DMS 273 (cell line): Measurements from ENCODE around the gene SLCO3A1.

Experiments used
- DNase-seq: peaks from one replicate; lab custom pipeline; 2025; ENCODE audit not compliant: unreplicated experiment; lab: John Stamatoyannopoulos, UW

The SLCO3A1 gene

DNA sequence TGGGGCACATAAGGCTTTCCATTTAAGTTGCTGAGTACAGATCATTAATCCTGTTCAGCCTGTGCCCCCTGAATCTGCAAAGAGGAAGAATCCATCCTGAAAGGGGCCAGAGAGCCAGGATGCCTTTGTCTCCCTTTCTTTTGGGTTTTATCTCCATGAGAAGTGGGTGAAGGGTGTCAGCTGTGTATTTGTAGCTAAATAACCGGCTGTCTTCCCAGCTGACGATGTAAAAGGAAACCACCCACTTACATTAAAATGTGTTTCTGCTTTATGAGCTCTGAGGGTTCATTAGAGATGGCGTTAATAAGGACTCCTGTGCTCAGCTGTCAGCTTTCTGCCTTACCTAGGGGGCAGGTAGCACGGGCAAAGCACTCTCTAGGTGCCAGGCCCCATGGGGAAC lies 83.4 kb downstream of the SLCO3A1 start:
- DNase-seq, result peak; percentile 36

DNA sequence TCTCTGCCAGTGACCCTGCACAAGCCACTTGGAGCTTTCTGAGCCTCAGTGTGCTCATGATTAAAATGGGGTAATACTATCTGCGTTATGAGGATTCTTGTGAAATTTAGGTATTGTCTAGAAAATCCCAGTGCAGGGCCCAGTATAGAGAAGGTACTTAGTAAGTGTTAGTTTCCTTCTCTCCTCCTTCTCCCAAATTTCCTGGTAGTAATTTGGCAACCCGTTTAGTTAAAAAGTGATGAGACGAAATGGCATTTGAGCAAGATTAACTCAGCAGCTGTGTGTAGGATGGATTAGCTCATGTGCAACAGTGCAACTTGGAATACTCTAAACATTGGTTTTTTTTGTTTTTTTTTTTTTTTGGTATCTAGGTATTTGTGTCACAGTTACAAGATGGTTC lies 84.6 kb downstream of the SLCO3A1 start:
- no peak for DNase-seq

DNA sequence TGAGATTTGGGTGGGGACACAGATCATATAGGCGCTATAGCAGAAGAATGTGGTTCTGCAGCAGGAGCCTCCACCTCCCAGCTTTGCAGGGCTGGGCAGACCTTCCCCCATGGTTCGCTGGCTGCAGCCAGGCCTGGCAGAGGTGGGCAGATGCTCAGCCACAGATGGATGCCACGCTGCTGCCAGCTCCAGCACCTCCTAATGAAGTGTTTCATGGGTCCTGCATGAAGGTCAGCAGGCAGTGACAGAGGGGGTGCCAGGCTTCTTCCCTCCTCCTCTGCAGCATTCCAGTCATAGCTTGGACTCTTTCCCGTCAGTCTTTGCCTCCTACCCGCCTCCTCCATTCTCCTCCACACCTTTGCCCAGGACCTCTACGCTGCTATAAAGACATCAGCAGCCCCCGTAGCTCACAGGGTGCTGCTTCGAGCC lies 85.9 kb downstream of the SLCO3A1 start:
- DNase-seq, result no peak

DNA sequence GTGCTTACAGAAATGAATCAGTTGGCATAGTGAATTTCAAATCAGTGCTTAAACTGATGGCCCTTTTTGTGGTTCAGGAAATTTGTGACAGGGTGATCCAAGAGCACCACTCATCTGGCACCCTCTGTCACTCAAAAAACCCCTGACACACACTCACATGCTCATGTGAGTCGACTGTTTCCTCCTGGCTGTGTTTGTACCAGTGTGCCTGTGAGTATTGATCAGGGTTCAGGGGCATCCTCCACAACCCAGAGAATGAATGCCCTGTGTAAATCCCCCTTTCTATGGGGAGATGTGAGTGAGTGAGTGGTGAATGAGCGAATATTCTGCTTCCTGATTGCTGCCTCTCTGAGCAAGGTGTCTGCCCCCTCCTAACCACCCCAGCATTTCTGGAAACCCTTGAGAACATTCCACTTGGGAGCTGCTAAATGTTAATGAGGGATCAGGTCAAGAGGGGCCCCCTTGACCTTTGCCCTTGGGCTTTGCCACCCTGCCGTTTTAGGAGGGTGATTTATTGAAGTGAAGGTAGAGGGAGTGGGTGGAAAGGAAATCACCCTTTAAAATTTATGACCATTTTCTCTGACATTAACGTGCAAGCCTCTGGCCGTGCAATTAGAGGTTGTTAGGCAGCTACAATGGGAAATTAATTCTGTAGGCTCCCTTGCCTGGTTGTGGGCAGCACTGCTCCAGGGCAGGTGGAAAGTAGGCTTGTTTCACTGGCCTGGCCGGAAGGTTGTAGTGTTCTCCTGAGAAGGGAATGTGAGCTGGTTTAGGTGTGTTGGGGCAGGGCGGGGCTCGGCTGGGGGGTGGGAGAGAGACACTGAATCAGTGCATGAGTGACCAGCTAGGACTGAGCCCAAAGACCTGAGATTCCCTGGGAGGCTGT lies 87.2 kb downstream of the SLCO3A1 start:
- no peak for DNase-seq

GRCh38 chr15:91941871-91942658 lies 88.6 kb downstream of the SLCO3A1 start:
- DNase-seq, result no peak

DNA sequence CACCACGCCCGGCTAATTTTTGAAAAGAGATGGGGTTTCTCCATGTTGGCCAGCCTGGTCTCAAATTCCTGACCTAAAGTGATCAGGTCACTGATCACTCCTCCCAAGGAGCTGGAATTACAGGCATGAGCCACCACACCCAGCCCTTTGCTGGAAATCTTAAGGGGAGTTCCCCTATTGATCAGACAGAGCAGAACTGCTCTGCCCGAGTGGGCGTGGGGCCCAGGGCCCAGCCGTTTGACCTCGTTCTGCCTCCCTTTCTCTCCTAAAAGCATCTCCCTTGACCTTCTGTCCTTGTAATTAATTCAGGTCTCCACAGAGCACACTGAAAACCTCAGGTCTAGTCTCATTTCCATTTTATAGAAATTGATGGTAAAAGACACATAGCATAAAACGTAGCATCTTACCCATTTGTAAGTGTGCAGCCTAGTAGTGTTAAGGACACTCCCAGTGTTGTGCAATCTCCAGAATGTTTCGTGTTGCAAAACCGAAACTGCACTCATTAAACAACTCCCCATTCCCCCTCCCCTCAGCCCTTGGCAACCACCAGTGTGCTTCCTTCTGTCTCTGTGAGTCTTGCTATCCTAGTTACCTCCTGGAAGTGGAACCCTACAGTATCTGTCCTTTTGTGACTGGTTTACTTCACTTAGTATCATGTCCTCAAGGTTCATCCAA lies 89.3 kb downstream of the SLCO3A1 start:
- peak; percentile 80 for DNase-seq

DNA sequence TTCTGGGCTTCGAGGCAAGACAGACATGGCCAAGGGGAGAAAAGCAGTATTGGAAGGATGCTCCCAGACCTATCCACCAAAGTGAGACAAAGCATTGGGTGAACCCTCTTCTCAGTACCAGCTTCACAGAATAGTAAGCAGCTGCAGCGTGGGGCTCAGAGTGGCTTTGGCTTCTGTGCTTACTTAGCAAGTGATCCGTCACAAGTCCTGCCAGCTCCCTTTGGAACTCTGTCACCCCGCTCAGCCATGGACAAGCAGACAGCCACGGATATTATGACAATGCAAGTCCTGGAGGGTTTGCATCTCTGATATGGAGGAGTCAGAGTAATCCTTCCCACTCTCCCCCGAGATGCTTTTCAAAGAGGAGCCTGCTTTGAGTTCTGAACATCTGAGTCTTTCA lies 90.8 kb downstream of the SLCO3A1 start:
- DNase-seq, result no peak

GRCh38 chr15:91945385-91945784 lies 91.9 kb downstream of the SLCO3A1 start:
- DNase-seq, result no peak

DNA sequence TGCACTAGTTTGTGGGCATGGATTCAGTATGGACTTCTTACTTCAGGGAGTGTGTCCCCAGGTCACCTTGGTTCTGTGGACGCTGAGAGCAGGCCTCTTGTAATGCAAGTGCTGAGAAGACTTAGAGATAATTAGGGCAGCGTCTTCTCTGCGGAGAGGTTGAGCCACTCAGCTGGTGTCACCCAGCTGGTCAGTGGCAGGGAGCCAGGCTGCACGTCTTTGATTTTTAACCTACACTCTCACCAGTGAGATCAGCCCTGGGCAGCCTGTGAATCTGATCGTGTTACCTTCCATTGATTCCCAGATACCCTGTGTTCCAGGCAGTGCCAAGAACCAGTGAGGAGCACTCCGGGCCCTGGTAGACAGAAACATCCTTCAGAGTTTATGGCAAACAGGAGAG lies 92.6 kb downstream of the SLCO3A1 start:
- DNase-seq, result peak; percentile 24

GRCh38 chr15:91946581-91947292 lies 93.2 kb downstream of the SLCO3A1 start:
- no peak for DNase-seq

DNA sequence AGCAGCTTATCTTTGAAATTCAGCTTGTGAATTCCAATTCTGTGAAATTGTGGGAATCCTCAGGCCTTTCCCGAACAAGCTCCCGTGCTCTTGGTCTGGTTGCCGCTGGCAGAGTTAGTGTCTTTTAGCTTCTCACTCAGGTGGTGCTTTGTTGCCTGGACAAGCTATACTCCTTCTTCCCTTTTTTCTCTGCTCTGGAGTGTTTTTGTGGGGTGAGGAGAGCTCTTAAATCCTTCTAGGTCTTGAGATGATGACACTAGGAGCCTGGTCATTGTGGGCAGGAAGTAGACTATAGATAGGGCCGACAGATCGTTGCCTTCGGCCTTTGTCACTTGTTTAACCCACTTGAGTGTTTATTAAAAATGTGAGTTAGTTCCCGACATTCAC lies 93.8 kb downstream of the SLCO3A1 start:
- DNase-seq, result no peak

DNA sequence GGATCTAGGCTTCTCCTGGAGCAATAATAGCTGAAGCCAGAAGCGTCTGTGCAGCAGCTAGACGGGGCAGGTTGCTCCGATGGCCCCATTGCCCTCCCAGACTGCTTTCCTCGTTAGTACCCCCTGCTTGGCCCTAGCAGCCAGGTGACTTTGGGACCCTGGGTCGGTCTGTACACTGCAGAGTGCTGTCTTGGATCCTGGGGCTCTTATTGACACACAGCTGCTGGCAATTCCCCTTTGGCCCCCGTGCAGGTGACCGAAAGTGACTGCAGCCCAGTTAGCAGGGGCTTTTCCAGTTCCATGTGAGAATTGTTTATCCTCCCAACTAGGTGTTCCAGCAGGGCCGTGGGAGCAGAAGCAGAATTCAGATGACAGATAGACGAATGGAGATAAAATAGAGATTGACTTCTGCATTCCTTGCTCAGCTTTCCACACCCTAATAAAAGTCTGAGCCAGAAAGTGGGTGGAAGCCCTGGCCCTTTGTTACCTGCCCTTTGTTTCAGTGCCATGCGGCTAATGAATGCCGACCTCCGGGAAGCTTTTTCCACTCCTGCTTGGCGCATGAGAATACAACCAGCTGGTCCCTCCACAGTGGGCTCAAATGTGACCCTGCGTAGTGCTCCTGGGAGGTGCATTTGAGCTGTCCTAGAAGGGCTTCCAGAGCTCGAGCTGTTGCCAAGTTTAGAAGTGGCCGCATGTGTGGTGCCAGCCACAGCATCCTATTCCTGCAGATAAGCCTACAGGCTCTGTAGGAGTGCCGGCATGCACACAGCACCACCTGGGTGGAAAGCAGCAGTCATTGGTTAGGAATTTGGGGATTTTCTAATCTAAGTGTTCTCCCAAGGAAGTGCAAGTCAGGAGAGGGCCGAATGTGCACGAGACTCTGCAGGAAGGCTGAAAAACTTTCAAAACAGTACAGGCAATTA lies 94.4 kb downstream of the SLCO3A1 start:
- DNase-seq, result no peak

DNA sequence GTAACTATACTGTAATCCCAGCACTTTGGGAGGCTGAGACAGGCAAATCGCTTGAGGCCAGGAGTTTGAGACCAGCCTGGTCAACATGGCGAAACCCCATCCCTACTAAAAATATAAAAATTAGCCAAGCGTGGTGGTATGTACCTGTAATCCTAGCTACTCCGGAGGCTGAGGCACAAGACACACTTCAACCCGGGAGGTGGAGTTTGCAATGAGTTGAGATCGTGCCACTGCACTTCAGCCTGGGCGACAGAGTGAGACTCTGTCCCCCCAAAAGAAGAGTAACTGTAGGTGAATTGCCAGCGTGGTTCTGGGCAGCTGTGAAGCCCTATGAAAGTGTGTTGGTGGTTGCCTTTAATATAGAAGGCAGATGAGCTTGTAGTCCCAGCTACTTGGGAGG lies 95.9 kb downstream of the SLCO3A1 start:
- no peak for DNase-seq

DNA sequence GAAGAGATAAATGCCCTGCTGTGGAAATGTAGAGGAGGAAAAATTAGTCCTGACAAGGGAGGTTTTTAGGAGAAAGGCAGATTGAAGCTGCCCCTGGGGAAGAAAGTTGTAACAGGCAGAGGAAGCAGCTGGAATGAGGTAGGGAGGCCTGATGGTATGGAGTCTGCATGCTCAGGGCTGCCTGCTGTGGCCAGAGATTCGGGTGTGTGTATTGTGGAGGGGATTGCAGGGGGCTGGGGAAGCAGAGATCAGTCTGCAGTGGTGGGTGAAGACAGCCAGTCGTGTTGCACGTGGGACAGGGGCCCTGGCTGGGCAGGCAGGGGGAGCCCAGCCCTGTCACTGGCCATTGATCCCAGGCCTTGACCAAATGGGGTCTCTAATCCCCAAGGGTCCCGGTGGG lies 96.5 kb downstream of the SLCO3A1 start:
- DNase-seq, result no peak

DNA sequence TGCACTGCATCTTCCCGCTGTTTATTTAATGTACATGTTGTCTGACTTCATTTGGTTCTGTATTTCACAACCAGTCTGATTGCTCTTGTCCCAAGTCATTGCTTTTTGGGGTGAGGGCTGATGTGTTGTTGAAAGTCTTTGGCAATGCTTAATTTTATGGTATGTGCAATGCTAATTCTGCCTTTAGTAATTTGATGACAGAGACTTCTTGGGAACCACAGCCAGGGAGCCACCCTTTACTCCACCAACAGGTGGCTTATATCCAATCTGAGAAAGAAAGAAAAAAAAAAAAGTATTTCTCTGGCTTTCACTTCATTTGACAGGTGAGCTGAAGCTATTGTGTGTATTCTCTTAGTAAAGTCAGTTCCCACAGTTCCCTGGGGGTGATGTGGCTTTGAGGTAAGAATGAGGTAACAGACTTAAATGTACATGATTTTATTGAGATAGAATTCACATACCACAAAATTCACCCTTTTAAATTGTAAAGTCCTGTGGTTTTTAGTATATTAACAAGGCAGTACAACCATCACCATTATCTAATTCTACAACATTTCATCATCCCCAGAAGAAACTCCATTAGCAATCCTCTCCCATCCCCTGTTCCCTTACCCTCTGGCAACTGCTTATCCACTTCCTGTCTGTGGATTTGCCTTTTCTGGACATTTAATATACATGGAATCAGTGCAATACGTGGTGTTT lies 97.3 kb downstream of the SLCO3A1 start:
- no peak for DNase-seq

DNA sequence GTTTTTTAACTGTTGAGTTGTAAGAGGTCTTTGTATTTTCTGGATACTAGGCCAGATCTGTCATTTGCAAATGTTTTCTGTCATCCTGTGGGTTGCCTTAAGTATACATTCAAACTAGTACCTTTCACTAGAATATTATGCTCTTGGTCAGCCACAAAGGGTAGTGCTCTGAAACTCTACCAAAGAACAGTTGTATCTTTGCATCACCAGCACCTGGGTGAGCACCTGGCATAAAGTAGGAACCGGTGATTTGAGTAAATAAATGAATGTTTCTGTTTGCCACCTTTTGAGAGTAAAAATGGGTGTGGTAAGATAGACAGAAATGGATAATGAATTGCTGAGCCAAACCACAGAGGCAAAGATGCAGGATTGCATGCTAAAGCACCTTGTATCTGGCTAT lies 98.7 kb downstream of the SLCO3A1 start:
- DNase-seq, result no peak

GRCh38 chr15:91953432-91953831 lies 99.9 kb downstream of the SLCO3A1 start:
- no peak for DNase-seq

DNA sequence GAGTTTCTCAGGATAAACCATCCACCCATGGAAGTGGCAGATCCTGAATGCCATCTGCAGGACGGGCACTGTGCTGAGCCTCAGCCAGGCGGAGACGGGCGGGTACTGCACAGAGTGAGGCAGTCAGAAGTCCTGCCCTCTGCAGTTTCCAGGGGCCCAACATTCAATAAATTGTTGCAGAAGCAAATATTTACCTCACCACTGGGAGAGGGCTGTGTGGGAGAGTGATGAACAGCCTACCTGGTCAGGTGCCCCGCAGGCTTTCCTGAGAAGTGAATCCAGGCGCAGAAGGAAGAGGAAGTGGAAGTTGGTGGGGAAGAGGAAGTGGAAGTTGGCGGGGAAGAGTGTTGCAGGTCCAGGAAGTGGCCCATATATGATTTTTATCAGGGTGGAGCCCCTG lies 100.8 kb downstream of the SLCO3A1 start:
- DNase-seq, result no peak

DNA sequence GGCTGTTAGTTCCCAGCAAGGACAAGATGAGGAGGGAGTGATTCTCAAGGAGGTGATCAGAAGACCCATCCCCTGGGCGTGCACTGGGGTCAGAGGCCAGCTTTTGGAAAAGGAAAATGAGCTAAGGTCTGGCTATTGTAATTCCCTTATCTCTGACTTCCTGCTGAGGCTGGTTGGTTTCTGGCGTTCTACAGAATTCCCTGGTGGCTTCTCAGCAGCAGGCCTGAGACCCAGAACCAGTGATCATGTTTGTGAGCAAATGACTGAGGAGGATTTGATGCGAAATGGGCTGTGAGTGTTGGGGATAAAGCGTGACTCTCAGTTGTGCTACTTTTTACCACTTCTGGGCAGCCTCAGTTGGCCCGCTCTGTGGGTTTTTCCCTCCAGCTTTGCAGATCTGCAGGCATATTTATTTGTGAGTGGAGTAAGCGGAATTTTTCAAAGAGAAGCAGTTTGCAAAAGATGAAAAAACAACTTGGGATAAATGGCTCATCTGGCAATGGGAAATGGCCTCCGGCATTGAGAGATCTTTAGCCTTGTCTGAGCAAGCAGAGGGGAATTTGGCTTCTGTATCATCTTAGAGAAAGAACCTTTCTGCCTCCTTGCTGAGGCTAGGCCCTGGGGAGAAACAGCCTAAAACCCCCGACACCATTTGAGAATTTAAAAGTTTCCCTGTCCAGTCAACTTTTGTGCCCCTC lies 102.7 kb downstream of the SLCO3A1 start:
- no peak for DNase-seq
